A673 (cell line): ENCODE results near the gene C9orf78. TPM values are rescaled to one million over a fixed set of nuclear protein-coding genes. Genes with fewer than 3 reads are reported as not detected.
A peak's percentile ranks its signal among the peaks of the same experiment; 100 is the strongest.

Experiments
- BruUV-seq: library from RNA; stranded (reverse); fragments of 400-500 nt; replicated peaks from 2 replicates; lab custom pipeline; 2021; lab: Mats Ljungman, UMichigan
- CTCF ChIA-PET: fragments of 300-600 bp; sonication (Branson Sonifier 250); formaldehyde crosslinking; loops from one replicate; lab custom pipeline; 2022; ENCODE audit warnings: antibody characterized with exemption; lab: Charles Lee
- POLR2A ChIA-PET: fragments of 300-600 bp; sonication (Branson Sonifier 250); formaldehyde crosslinking; loops from one replicate; lab custom pipeline; 2022; ENCODE audit warnings: antibody characterized with exemption; ENCODE audit not compliant: low non-redundant PET; lab: Charles Lee
- DNase-seq: peaks from one replicate; pipeline ENCODE4 v3.0.0-alpha.2; 2015; ENCODE audit warnings: low spot score
- H3K27ac ChIP-seq: fragments of 200-600 bp; sonication (generic); 2 replicates; pipeline ENCODE4 v1.5.1; 2016; ENCODE audit warnings: mixed run types, low read depth, mild to moderate bottlenecking, mixed read lengths, antibody characterized with exemption, low read length; ENCODE audit not compliant: poor library complexity, severe bottlenecking
- H3K27me3 ChIP-seq: fragments of 200-600 bp; sonication (generic); replicated peaks from 2 replicates; pipeline ENCODE4 v1.6.1; 2017; ENCODE audit warnings: mixed run types, low read depth, mild to moderate bottlenecking, mixed read lengths, antibody characterized with exemption, low read length; ENCODE audit not compliant: insufficient read depth, poor library complexity
- H3K36me3 ChIP-seq: fragments of 200-600 bp; sonication (generic); 2 replicates; pipeline ENCODE4 v1.6.1; 2016; ENCODE audit warnings: mixed run types, mild to moderate bottlenecking, mixed read lengths, antibody characterized with exemption, low read length; ENCODE audit not compliant: insufficient read depth, poor library complexity, severe bottlenecking
- H3K4me1 ChIP-seq: fragments of 200-600 bp; sonication (generic); 2 replicates; pipeline ENCODE4 v1.6.1; 2017; ENCODE audit warnings: mixed run types, mild to moderate bottlenecking, mixed read lengths, antibody characterized with exemption, low read length; ENCODE audit not compliant: insufficient read depth, poor library complexity, severe bottlenecking
- H3K4me3 ChIP-seq: fragments of 200-600 bp; sonication (generic); 2 replicates; pipeline ENCODE4 v1.5.1; 2016; ENCODE audit warnings: low read depth, mixed run types, mild to moderate bottlenecking, mixed read lengths, low read length; ENCODE audit not compliant: poor library complexity, severe bottlenecking
- H3K9me3 ChIP-seq: fragments of 200-600 bp; sonication (generic); 2 replicates; pipeline ENCODE4 v1.6.1; 2016; ENCODE audit warnings: mixed run types, low read depth, mild to moderate bottlenecking, mixed read lengths, antibody characterized with exemption, low read length; ENCODE audit not compliant: poor library complexity, severe bottlenecking
- CTCF ChIP-seq: fragments of 300-800, 200-600 bp; sonication (generic); conservative IDR thresholded peaks from 2 replicates; pipeline ENCODE4 v1.5.1; 2017; ENCODE audit warnings: low read depth, mild to moderate bottlenecking, antibody characterized with exemption, low read length, moderate library complexity, mixed read lengths
- EZH2 ChIP-seq: fragments of 200-600 bp; sonication (generic); IDR thresholded peaks from 2 replicates; pipeline ENCODE4 v1.6.1; 2017; ENCODE audit warnings: borderline replicate concordance, low read depth, mild to moderate bottlenecking, mixed read lengths, antibody characterized with exemption, low read length; ENCODE audit not compliant: poor library complexity, severe bottlenecking
- intact Hi-C: fragments of 100-400 bp; cut with micrococcal nuclease; formaldehyde crosslinking; loops from one replicate; pipeline ENCODE4 v1.10.0; 2022; ENCODE audit not compliant: unreplicated experiment
- total RNA-seq: library from RNA; stranded (reverse); gene quantifications from 2 replicates; pipeline ENCODE4 v1.2.3, GENCODE V29; 2021

C9orf78 gene
- total RNA-seq, 1 experiment from 2014 or later, result 60.4 TPM

- Histone ChIP-seq H3K27ac (peak overlapping the region; percentile 23), H3K36me3 (no peaks in the 10 kb centered on the region), H3K4me3 (no peak overlapping the region), H3K27me3 (no peaks in the 10 kb centered on the region), H3K4me1 (peaks cover 13% of the 10 kb centered on the region), H3K9me3 (no peaks in the 10 kb centered on the region)
- no TSS peak for BruUV-seq
- ChIA-PET POLR2A (no interaction called here), CTCF (no interaction called here)
- intact Hi-C loops, result no loop called here
- TF ChIP-seq EZH2 (no peak), CTCF (no peak)
- no peak for DNase-seq
Observed at GRCh38 chr9:129866394-129867135, 31.5 kb upstream of the C9orf78 start.

- no peak for DNase-seq
- H3K27ac ChIP-seq, result peak overlapping the region; percentile 56
- H3K4me3 ChIP-seq, result no peak overlapping the region
- ChIA-PET POLR2A (no interaction called here), CTCF (no interaction called here)
- H3K27me3 ChIP-seq, result no peaks in the 10 kb centered on the region
- TF ChIP-seq EZH2, result no peak
- intact Hi-C loops, result no loop called here
- peaks cover 13% of the 10 kb centered on the region for H3K4me1 ChIP-seq
- BruUV-seq, result no TSS peak
- no peaks in the 10 kb centered on the region for H3K9me3 ChIP-seq
- no peaks in the 10 kb centered on the region for H3K36me3 ChIP-seq
Observed at GRCh38 chr9:129865668-129866320, 30.7 kb upstream of the C9orf78 start.

GRCh38 chr9:129864991-129865647 lies 30.0 kb upstream of the C9orf78 start:
- Histone ChIP-seq H3K36me3 (no peaks in the 10 kb centered on the region), H3K4me3 (no peak overlapping the region), H3K27ac (peak overlapping the region; percentile 56), H3K27me3 (no peaks in the 10 kb centered on the region), H3K9me3 (no peaks in the 10 kb centered on the region), H3K4me1 (peaks cover 13% of the 10 kb centered on the region)
- ChIA-PET CTCF (no interaction called here), POLR2A (no interaction called here)
- DNase-seq, result no peak
- intact Hi-C loops, result no loop called here
- no peak for TF ChIP-seq EZH2
- no peak for TF ChIP-seq CTCF
- BruUV-seq, result no TSS peak
